ENCODE measurements around the gene MORN1.
"Not testable (repeated sequence)": the region's sequence is repeated elsewhere in the genome, so short reads cannot be mapped to it uniquely, and the experiment has no call there.

MORN1 gene

DNA sequence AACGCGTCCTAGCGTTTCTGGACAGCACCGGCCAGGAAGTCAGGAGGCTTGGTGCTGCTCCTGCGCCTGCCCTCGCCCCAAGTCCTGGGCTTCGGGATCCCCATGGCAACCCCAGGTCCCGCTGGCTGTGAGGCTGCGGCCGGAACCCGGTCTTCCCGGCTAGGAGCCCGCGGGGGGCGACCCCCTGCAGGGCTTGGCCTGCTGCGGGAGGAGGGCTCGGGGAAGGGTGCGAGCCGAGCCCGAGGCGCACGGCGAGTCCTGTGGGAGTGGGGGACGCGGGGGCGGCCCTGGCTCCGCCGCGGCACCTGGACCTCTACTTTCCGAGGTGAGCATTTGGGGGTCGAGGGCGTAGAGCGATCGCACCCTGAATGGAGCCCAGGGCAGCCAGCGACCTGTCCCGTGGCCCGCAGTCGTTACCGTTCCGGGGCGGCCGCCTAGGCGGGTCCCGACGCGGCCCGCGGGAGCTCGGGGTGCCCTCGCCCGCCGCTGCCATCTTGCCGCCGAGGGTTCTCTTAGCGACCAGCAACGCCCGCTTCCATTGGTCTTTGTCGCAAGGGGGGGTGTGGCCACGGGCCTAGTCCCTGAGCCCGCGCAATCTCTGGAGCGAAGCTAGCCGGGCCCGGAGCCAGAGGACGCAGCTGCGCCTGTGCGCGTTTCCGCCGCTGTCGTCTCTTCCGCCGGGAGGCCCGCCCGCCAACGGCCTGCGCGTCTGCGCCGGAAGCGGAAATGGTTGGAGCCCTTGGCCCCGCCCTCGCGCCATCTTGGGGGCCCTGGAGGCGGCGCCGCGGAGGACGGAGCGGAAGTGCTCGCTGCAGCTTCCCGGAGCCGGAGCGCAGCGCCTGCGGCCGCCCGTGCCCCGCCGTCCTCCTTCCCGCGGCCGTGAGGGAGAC is at the start of gene MORN1, which contains the start of gene RER1:
Gene MORN1, minus strand, starts transcription at position 514 of the 890 bp plus-strand sequence. Its CDS starts 21 bp downstream, at position 493.
Gene RER1, plus strand, starts transcription at position 801 of the 890 bp plus-strand sequence. CDS start 3,950 bp downstream, outside the sequence.
- DNase-seq (ENCODE audit: low spot score) = peak; percentile 99

DNA sequence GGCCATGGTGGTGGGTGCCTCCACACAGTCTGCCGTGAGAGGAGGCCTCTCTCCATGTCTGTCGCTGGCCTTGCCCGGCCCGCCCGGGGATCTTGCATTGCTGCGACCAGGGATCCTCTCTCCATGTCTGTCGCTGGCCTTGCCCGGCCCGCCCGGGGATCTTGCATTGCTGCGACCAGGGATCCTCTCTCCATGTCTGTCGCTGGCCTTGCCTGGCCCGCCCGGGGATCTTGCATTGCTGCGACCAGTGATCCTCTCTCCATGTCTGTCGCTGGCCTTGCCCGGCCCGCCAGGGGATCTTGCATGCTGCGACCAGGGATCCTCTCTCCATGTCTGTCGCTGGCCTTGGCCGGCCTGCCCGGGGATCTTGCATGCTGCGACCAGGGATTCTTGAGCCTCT is 49.0 kb upstream of the MORN1 start:
- DNase-seq (ENCODE audit: low spot score) = not testable (repeated sequence)

DNA sequence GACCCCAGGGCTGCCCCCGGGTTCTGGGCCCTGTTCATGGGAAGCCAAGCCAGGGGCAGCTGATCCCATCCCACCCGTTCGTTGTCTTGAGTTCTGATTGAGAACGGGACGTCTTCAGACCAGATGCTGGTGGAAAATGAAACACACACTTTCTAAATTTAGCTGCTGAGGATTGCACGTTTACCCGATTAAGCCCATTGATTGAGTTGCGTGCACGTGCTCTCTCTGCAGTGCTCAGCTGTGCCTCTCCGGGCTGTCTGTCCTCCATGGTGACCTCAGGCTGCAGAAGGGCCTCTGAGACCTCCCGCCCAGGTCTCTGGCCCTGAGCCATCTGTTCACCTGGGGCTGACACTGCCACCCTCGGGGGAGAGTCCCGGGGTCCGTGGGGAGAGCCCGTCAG is 48.0 kb upstream of the MORN1 start:
- no peak for DNase-seq (ENCODE audit: low spot score)

DNA sequence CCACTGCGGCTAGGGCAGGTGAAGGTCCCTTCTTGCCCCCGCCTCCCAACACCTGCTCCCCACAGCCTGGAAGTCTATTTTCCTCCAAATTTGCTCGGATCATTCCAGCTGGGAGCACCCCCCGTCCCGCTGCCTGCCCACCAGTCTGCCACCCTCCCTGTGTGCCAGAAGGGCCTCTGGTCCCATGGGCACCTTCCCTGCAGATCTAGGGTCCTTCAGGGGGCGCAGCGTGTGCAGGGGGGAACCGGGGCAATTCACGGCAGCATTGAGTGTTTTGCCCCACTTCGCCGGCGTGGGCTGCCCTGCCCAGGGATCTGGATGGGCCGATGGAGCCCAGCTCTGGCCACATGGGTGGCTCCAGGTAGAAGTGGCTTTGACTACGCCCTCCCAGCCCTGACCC is 47.3 kb upstream of the MORN1 start:
- DNase-seq (ENCODE audit: low spot score) = no peak

GRCh38 chr1:2438038-2438437 is 46.7 kb upstream of the MORN1 start:
- DNase-seq (ENCODE audit: low spot score) = peak; percentile 58

GRCh38 chr1:2437617-2438016 is 46.3 kb upstream of the MORN1 start:
- no peak for DNase-seq (ENCODE audit: low spot score)

- no peak for DNase-seq (ENCODE audit: low spot score)
These were observed 45.5 kb upstream of the MORN1 start for GRCh38 chr1:2436876-2437275.

GRCh38 chr1:2435746-2436355 is 44.5 kb upstream of the MORN1 start:
- no peak for DNase-seq (ENCODE audit: low spot score)

DNA sequence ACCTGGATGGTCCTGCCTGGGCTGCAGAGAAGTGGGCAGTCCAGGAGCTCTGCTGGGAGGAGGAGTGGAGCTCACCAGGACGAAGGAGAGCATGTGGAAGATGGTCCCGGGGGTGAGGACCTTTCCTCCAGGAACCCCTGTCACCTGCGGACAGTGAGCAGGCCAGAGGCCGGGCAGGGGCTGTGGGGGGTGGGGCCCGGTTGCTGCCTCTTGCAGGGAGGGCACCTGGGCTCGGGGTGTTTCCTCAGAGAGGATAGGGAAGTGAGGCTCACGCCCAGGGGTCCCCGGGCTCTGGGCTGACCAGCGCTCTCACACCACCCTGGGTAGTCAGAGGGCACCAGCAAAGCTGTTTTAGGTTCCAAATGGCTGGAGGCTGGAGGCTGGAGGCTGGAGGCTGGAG is 43.7 kb upstream of the MORN1 start:
- no peak for DNase-seq (ENCODE audit: low spot score)

DNA sequence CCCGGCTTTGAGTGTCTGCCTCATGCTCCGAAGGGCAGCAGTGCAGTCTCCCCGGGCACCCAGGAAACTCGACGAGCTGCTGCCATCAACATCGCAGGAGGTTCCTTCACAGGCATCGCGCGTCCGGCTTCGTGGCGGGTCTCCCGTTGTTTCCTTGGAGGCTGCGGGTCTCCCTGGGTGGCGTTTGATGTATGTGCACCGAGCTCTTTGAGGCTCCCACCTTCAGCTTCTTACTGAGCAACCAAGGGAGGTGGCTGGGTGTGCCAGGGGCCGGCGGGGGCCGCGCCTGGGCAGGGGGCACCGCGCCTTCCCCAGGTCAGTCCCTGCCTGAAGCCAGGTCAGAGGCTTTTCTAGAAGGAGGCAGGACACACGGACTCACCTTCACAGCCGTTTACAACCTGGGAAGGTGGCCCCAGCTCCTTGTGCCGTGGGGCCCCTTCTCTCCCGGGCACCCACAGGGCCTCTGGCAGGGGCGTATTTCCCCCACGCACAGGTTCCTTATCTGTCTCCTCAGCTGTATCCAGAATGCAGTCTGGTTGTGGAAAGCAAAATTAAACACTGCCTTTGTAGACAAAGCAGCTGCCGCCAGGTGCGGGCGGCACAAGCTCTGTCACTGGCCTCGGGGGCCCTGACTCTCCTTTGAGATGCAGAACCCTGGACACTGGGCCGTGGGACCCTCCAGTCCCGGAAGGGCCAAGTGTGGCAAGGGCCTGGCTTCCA is 42.7 kb upstream of the MORN1 start:
- DNase-seq (ENCODE audit: low spot score) = no peak

DNA sequence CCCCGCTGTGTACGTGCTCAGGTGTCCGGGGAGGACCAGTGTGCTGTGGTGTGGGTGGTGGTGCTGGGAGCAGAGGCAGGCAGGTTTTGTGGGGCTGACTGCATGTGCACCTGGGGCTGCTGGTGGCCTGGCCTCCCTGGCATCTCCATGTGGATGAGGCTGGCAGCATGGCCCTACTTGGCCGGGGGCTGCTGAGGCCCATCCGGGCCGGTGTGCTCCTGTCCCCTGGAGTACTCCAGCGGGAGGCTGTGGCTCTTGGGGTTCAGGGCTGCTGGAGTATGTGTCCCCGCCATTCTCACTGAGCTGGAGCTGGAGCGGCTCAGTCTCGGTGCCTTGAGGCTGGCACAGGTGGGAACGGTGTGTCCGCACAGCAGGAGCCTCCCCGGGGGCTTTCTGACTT is 41.8 kb upstream of the MORN1 start:
- no peak for DNase-seq (ENCODE audit: low spot score)

DNA sequence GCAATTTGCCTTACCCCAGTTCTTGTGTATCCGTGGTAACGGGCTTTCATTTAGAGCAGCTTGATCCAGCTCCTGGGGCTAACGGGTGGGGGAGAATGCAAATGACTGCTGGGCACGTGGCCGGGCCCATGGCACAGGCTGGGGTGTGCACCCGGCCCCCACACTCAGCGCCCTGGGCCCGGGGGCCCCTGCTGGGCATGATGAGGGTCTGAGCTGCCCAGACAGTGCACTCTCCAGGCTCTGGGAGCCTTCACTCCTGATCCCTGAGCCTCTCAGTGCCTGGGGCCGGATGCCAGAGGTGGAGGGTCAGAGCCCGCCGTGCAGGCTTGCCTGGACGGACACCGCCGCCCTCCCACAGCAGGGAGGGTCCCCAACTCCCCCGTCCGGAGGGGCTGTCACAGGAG is 41.1 kb upstream of the MORN1 start:
- no peak for DNase-seq (ENCODE audit: low spot score)

DNA sequence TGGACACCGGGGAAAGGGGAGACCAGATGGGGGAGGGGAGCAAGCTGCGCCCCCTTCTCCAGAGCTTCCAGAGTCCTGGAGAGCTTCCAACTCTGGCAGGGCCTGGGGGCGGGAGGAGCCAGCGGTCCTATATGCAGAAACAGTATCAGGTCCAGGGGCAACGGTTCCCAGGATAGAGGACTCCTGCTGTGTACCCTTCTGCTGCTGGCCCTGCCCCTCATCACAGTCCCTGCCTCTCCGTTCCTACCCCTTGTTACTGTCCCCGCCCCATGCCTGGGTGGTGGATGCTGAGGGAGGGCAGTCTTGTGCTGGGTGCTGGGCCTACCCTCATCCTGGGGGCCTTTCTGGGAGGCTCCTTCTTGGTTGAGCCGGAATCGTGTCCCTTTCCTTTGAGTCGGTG is 40.2 kb upstream of the MORN1 start:
- no peak for DNase-seq (ENCODE audit: low spot score)

GRCh38 chr1:2431103-2431502 is 39.7 kb upstream of the MORN1 start:
- DNase-seq (ENCODE audit: low spot score) = no peak

DNA sequence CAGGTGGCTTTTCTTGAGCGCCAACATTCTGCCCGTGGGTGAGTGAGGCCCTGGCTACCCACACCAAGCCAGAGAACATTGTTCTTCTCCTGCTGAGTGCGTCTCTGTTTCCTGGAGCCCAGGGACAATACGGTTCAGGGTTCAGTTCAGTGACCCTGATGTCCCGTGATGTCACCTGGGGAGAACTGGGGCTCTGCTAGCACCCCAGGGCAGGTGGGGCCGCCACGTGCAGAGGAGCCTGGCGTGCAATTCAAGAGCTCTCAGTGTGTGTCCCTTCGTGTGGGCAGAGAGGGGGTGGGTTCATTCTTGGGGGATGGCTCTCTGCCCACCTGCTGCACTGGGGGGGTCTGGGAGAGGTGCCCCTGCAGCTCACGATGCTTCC is 39.2 kb upstream of the MORN1 start:
- DNase-seq (ENCODE audit: low spot score) = no peak

DNA sequence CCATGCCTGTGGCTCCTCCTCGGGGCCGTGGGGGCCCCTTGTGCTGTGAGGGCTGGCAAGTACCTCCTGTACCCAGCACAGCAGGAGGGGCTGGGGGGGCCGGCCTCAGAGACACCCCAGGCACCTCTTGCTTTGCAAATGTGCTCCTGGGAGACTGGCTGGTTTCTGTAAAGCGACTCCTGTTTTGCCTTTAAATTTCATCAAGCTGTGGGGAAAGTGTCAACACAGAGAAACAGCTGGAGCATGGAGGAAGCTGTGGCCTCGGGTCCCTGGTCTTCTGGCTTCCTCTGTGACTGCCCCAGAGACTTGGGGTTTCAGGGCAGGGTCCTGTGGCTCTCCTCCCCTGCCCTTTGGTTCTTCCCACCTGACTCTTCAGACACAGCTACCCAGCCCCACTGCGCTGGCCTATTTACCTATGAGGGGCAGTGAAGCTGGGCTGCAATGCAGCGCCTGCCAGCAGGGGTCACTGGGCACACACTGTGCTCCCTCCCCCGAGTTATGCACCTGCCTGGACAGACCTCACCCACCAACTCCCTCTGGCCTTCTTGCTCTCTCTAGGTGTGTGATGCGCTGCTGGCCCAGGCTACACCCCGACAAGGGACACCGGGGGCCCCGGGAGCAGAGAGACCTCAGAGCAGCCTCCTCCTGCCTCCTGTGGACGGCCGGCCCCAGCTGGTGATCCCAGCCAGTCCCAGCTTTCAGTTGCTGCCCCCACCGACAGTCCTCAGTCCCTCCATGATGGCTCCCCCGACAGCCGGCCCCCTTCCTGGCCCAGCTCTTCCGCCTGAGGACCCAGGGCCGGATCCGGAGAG is 38.6 kb upstream of the MORN1 start:
- DNase-seq (ENCODE audit: low spot score) = no peak

DNA sequence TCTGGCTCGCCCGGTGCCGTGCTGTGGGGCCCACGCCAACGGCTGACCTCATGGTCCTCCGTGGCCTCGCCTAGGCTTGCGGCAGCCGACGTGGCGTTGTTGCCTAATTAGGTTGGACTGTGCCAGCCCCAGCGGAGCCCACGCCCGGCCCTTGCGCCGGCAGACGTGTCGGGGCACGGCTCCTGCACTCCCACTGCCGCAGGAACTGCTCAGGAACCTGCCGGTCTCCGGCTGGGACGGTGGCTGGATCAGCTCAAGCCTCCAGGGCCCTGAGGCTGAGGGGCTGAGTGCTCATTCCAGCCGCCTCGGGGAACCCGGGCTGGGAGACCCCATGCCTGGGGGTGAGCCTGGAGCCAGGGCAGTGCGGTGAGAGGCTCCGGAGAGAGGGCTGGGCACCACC is 37.1 kb upstream of the MORN1 start:
- DNase-seq (ENCODE audit: low spot score) = no peak

- no peak for DNase-seq (ENCODE audit: low spot score)
These were observed 36.6 kb upstream of the MORN1 start for GRCh38 chr1:2427976-2428375.

- DNase-seq (ENCODE audit: low spot score) = no peak
These were observed 35.7 kb upstream of the MORN1 start for GRCh38 chr1:2427051-2427450.

DNA sequence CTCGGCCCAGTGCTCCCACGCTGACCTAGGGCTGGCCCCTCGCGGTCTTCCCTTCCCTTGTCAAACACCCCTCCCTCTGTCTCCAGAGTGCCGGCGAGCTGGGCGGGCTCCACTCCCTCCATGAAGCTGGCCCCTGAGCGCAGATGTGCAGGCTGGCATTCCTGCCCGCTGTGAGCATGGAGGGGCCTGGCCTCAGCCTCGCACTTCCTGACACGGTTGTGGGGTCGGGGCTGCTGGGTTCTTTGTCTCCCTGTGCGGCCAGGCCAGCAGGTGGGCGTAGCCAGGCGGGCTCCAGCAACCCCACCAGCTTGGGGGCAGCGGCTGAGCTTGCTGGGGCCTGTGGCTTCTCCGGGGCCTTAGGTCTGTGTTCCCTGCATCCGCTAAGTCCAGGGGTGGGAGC is 35.2 kb upstream of the MORN1 start:
- no peak for DNase-seq (ENCODE audit: low spot score)

- DNase-seq (ENCODE audit: low spot score) = peak; percentile 69
These were observed 34.5 kb upstream of the MORN1 start for GRCh38 chr1:2425892-2426291.

- DNase-seq (ENCODE audit: low spot score) = no peak
These were observed 31.2 kb upstream of the MORN1 start for GRCh38 chr1:2422523-2422922.

Measured in Ammon's horn (tissue), 1 donor.